Parathyroid adenoma (tissue), 2 donors: ENCODE data around the gene ADAMTSL1.
A peak's percentile ranks its signal among the peaks of the same experiment; 100 is the strongest.

Experiments used
- H2AFZ ChIP-seq: fragments of 300-600 bp; sonication (generic); one replicate; pipeline ENCODE4 v1.7.0; 2017; ENCODE audit warnings: antibody characterized with exemption, mild to moderate bottlenecking
- H3K27ac ChIP-seq: fragments of 300-600 bp; sonication (generic); one replicate; pipeline ENCODE4 v1.7.0; 2017
- H3K27me3 ChIP-seq: fragments of 300-600 bp; sonication (generic); one replicate; pipeline ENCODE4 v1.7.0; 2017; ENCODE audit warnings: low read length; ENCODE audit not compliant: control insufficient read depth, insufficient read depth
- H3K36me3 ChIP-seq: fragments of 300-600 bp; sonication (generic); one replicate; pipeline ENCODE4 v1.7.0; 2017; ENCODE audit warnings: low read length; ENCODE audit not compliant: control insufficient read depth, insufficient read depth
- H3K4me1 ChIP-seq: fragments of 300-600 bp; sonication (generic); one replicate; pipeline ENCODE4 v1.7.0; 2017; ENCODE audit warnings: control low read depth
- H3K4me2 ChIP-seq: fragments of 300-600 bp; sonication (generic); one replicate; pipeline ENCODE4 v1.7.0; 2017; ENCODE audit warnings: low read length
- H3K4me3 ChIP-seq: fragments of 300-600 bp; sonication (generic); one replicate; pipeline ENCODE4 v1.7.0; 2017; ENCODE audit warnings: low read depth, low read length
- H3K79me2 ChIP-seq: fragments of 300-600 bp; sonication (generic); one replicate; pipeline ENCODE4 v1.7.0; 2017; ENCODE audit warnings: control low read depth
- H3K9ac ChIP-seq: fragments of 300-600 bp; sonication (generic); one replicate; pipeline ENCODE4 v1.7.0; 2017; ENCODE audit warnings: mild to moderate bottlenecking
- H3K9me3 ChIP-seq: fragments of 300-600 bp; sonication (generic); one replicate; pipeline ENCODE4 v1.7.0; 2017; ENCODE audit warnings: low read length; ENCODE audit not compliant: control insufficient read depth
- TF ChIP-seq, protein P1 (sequence below): fragments of 300-600 bp; sonication (generic); IDR thresholded peaks from one replicate; pipeline ENCODE4 v1.7.0; 2017; ENCODE audit warnings: antibody characterized with exemption, mild to moderate bottlenecking
- donor health status: primary hyperparathyroidism.

ADAMTSL1 gene

DNA sequence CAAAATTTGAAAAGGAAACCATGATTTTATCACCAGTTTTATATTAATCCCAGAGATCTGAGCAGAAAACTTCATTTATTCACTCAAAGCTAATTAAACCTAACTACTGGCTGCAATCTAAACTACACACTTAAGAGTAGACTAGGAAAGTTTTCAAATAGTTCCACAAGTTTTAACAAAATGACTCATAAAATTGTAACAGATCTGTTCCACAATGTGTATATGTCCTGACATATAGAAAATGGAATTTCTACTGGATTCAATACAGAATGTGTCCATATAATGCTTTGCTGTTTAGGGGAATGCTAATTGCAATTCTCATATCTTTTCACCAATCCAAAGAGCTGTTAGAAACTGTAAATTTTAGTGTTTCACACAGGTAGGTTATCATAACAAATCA is 40.3 kb upstream of the ADAMTSL1 start:
- Histone ChIP-seq H3K36me3 (no peaks in the 10 kb centered on the region), H3K4me1 (peaks cover 9% of the 10 kb centered on the region), H3K79me2 (no peaks in the 10 kb centered on the region), H3K27ac (no peak overlapping the region), H3K4me2 (no peak overlapping the region), H3K27me3 (no peaks in the 10 kb centered on the region), H3K4me3 (no peak overlapping the region), H2AFZ (no peak overlapping the region), H3K9me3 (no peaks in the 10 kb centered on the region), H3K9ac (no peak overlapping the region)
- TF ChIP-seq, protein P1, sequence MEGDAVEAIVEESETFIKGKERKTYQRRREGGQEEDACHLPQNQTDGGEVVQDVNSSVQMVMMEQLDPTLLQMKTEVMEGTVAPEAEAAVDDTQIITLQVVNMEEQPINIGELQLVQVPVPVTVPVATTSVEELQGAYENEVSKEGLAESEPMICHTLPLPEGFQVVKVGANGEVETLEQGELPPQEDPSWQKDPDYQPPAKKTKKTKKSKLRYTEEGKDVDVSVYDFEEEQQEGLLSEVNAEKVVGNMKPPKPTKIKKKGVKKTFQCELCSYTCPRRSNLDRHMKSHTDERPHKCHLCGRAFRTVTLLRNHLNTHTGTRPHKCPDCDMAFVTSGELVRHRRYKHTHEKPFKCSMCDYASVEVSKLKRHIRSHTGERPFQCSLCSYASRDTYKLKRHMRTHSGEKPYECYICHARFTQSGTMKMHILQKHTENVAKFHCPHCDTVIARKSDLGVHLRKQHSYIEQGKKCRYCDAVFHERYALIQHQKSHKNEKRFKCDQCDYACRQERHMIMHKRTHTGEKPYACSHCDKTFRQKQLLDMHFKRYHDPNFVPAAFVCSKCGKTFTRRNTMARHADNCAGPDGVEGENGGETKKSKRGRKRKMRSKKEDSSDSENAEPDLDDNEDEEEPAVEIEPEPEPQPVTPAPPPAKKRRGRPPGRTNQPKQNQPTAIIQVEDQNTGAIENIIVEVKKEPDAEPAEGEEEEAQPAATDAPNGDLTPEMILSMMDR = no peak

DNA sequence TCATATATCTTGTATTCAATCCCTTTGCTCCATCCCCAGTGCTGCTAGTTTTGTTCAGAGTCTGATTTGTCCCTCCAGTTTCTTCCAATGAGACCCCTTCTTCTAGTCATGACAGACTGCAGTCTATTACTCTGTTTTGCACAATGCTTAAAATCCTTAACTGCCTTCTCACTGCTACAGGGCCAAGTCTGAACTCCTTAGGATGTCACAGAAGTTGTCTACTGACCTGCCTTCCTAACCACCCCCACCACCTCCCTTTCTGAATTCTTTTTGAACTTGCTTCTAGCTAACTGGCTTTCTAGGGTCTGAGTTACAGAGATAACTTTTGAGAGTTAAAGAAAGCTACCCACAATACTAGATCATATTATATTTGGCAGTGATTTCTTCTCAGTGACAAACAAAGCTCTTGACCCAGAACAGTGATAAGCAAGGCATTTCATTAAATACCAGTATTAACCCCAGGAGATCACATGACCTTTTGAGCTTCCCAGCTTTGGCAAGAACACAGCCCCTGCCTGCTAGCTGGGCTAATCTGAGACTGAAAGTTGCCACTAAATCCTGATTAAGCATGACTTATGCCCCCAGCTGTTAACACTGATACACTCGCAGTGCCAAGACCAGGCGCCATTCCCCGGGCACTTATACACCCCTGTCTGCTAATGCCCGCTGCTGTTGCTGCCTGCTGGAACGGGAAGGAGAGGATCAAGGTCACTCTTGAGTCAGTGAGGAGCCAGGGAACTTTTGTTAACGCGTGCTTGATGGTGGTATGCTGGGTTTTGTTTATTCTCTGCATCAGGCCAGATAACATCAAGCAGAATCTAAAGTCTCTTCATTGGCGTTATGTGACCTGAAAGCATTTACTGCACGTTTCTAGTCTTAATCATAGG is 36.4 kb upstream of the ADAMTSL1 start:
- Histone ChIP-seq H3K4me2 (peak overlapping the region; percentile 86), H3K27ac (peak overlapping the region; percentile 90), H2AFZ (peak overlapping the region; percentile 83), H3K79me2 (no peaks in the 10 kb centered on the region), H3K27me3 (no peaks in the 10 kb centered on the region), H3K4me1 (peaks cover 11% of the 10 kb centered on the region), H3K9ac (no peak overlapping the region), H3K36me3 (no peaks in the 10 kb centered on the region), H3K4me3 (peak overlapping the region; percentile 58), H3K9me3 (no peaks in the 10 kb centered on the region)
- TF ChIP-seq, protein P1 = no peak

DNA sequence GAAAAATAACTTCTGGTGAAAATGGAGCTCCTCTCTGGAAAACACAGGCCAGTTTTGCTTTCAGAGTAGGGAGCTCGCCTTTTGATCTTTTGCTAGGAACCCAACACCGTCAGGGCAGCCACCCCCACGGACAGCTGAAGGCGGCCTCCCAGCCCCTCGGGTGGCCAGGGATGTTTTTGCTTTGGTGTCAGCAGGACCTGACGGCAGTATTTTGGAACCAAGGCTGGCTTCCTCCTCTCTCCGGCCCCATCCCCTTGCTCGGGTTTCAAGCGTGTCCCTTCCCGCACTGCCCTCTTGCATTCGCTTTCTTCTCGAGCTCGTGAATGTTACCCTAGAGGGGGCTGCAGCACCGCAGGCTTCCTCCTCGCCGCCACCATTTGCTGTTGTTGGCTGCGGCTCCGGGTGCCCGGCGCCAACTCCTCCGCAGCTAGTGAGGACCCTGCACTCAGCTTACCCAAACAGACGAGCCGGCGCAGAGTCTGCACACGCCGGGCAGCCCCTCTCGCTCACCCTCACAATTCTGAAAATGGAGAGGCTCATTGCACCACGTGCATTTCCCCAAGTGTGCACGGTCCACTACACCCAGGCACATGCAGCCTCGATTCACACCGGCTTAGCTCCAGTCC is 35.5 kb upstream of the ADAMTSL1 start:
- Histone ChIP-seq H3K4me3 (peak overlapping the region; percentile 58), H3K9me3 (no peaks in the 10 kb centered on the region), H3K4me1 (peaks cover 13% of the 10 kb centered on the region), H3K4me2 (peak overlapping the region; percentile 86), H3K9ac (no peak overlapping the region), H2AFZ (peak overlapping the region; percentile 83), H3K79me2 (no peaks in the 10 kb centered on the region), H3K36me3 (no peaks in the 10 kb centered on the region), H3K27me3 (no peaks in the 10 kb centered on the region), H3K27ac (peak overlapping the region; percentile 90)
- TF ChIP-seq, protein P1 = peak; percentile 25

DNA sequence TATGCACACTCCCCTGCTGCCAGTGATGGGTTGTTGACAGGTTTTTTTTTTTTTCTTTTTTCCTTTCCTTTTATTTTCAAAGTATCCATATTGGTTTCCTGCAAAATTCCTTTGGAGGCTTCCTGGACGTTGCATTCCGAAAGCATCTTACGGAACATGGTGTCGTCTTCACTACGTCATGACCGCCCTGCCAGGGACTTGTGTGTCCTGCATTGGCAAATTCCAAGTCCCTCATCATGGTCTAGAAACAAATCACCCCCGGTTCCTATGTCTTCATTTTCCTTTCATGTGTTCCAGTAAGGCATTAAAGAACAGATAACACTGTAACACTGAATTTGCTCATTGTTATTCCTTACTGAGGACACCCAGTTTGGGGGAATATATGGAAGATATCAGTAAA is 35.0 kb upstream of the ADAMTSL1 start:
- H3K9me3 ChIP-seq = no peaks in the 10 kb centered on the region
- no peaks in the 10 kb centered on the region for H3K36me3 ChIP-seq
- TF ChIP-seq, protein P1 = no peak
- no peak overlapping the region for H3K9ac ChIP-seq
- no peaks in the 10 kb centered on the region for H3K27me3 ChIP-seq
- H3K4me1 ChIP-seq = peaks cover 13% of the 10 kb centered on the region
- H3K79me2 ChIP-seq = no peaks in the 10 kb centered on the region
- peak overlapping the region; percentile 58 for H3K4me3 ChIP-seq
- peak overlapping the region; percentile 90 for H3K27ac ChIP-seq
- H3K4me2 ChIP-seq = peak overlapping the region; percentile 86
- H2AFZ ChIP-seq = peak overlapping the region; percentile 83
